Activated T-cell treated with anti-CD3 and anti-CD28 coated beads, Interleukin-2, amount 50 U/mL, for 4 hours (primary cell): ENCODE results near the gene PTPRN. TPM values are rescaled to one million over a fixed set of nuclear protein-coding genes. Genes with fewer than 3 reads are reported as not detected.

Experiments
- ATAC-seq, 2 donors: fragments of 200-7000 bp; cut with Tn5 transposase; one replicate each; pipeline ENCODE4 v1.10.0; 2021
- DNase-seq: peaks from one replicate; pipeline ENCODE4 v3.0.0-alpha.2; 2020
- H3K27me3 Mint-ChIP-seq: one replicate; pipeline ENCODE4 v1.8.0; 2021; ENCODE audit warnings: low read depth, mixed read lengths
- H3K36me3 Mint-ChIP-seq: one replicate; pipeline ENCODE4 v1.8.0; 2022; ENCODE audit warnings: mixed read lengths; ENCODE audit not compliant: insufficient read depth
- H3K4me1 Mint-ChIP-seq: one replicate; pipeline ENCODE4 v1.8.0; 2021; ENCODE audit warnings: low read depth, mixed read lengths
- H3K4me3 Mint-ChIP-seq: one replicate; pipeline ENCODE4 v1.8.0; 2021; ENCODE audit warnings: mild to moderate bottlenecking, moderate library complexity, mixed read lengths
- H3K9me3 Mint-ChIP-seq: one replicate; pipeline ENCODE4 v1.8.0; 2021; ENCODE audit warnings: mixed read lengths
- total RNA-seq, 3 donors: library from RNA; stranded (reverse); gene quantifications; one replicate each; pipeline ENCODE4 v1.2.1, GENCODE V29; 2021

Gene PTPRN
- total RNA-seq, result under 1 TPM in 1 of 3 donors, not detected in 2; 0.19 TPM

- Mint-ChIP-seq H3K27me3 (peaks cover 72% of the 10 kb centered on the region), H3K9me3 (no peaks in the 10 kb centered on the region), H3K4me1 (peaks cover 2% of the 10 kb centered on the region), H3K4me3 (no peak within 1 kb of the TSS), H3K36me3 (no peaks in the 10 kb centered on the region)
- no peak for ATAC-seq
- no peak for DNase-seq
These were observed at the start of gene PTPRN for GRCh38 chr2:219309278-219309677. TSS of gene PTPRN (minus strand) at chr2:219309401. CDS start at chr2:219309332, 69 bp downstream.

GRCh38 chr2:219358170-219359075 lies 49.2 kb upstream of the PTPRN start:
- peaks cover 8% of the 10 kb centered on the region for H3K36me3 Mint-ChIP-seq
- H3K9me3 Mint-ChIP-seq, result no peaks in the 10 kb centered on the region
- H3K4me1 Mint-ChIP-seq, result peaks cover 4% of the 10 kb centered on the region
- DNase-seq (no peak), ATAC-seq (peak; percentile 65 to 70)
- no peak overlapping the region for H3K4me3 Mint-ChIP-seq
- H3K27me3 Mint-ChIP-seq, result peaks cover 53% of the 10 kb centered on the region

- DNase-seq, result no peak
- H3K36me3 Mint-ChIP-seq, result peaks cover 3% of the 10 kb centered on the region
- no peak overlapping the region for H3K4me3 Mint-ChIP-seq
- no peaks in the 10 kb centered on the region for H3K9me3 Mint-ChIP-seq
- ATAC-seq, result no peak
- peaks cover 4% of the 10 kb centered on the region for H3K4me1 Mint-ChIP-seq
- peaks cover 57% of the 10 kb centered on the region for H3K27me3 Mint-ChIP-seq
These were observed 47.6 kb upstream of the PTPRN start for GRCh38 chr2:219356834-219357233.

GRCh38 chr2:219354582-219354981 lies 45.4 kb upstream of the PTPRN start:
- Mint-ChIP-seq H3K27me3 (peaks cover 58% of the 10 kb centered on the region), H3K4me1 (peaks cover 4% of the 10 kb centered on the region), H3K36me3 (no peaks in the 10 kb centered on the region), H3K9me3 (no peaks in the 10 kb centered on the region), H3K4me3 (no peak overlapping the region)
- DNase-seq, result no peak
- no peak for ATAC-seq

- H3K9me3 Mint-ChIP-seq, result no peaks in the 10 kb centered on the region
- no peak overlapping the region for H3K4me3 Mint-ChIP-seq
- H3K36me3 Mint-ChIP-seq, result no peaks in the 10 kb centered on the region
- H3K27me3 Mint-ChIP-seq, result peaks cover 52% of the 10 kb centered on the region
- no peak for DNase-seq
- H3K4me1 Mint-ChIP-seq, result peaks cover 2% of the 10 kb centered on the region
- no peak for ATAC-seq
These were observed 43.9 kb upstream of the PTPRN start for GRCh38 chr2:219353129-219353528.

- H3K9me3 Mint-ChIP-seq, result no peaks in the 10 kb centered on the region
- peaks cover 49% of the 10 kb centered on the region for H3K27me3 Mint-ChIP-seq
- H3K36me3 Mint-ChIP-seq, result no peaks in the 10 kb centered on the region
- DNase-seq (peak; percentile 60), ATAC-seq (peak; percentile 77 to 83)
- no peaks in the 10 kb centered on the region for H3K4me1 Mint-ChIP-seq
- no peak overlapping the region for H3K4me3 Mint-ChIP-seq
These were observed 43.3 kb upstream of the PTPRN start for GRCh38 chr2:219352448-219353023.

GRCh38 chr2:219350710-219351221 lies 41.6 kb upstream of the PTPRN start:
- ATAC-seq (no peak), DNase-seq (no peak)
- Mint-ChIP-seq H3K4me3 (no peak overlapping the region), H3K9me3 (no peaks in the 10 kb centered on the region), H3K27me3 (peaks cover 34% of the 10 kb centered on the region), H3K4me1 (no peaks in the 10 kb centered on the region), H3K36me3 (no peaks in the 10 kb centered on the region)

GRCh38 chr2:219350215-219350614 lies 41.0 kb upstream of the PTPRN start:
- Mint-ChIP-seq H3K36me3 (no peaks in the 10 kb centered on the region), H3K9me3 (no peaks in the 10 kb centered on the region), H3K27me3 (peaks cover 32% of the 10 kb centered on the region), H3K4me1 (no peaks in the 10 kb centered on the region), H3K4me3 (no peak overlapping the region)
- ATAC-seq (no peak), DNase-seq (no peak)

GRCh38 chr2:219344751-219345430 lies 35.7 kb upstream of the PTPRN start:
- no peak for DNase-seq
- Mint-ChIP-seq H3K9me3 (no peaks in the 10 kb centered on the region), H3K27me3 (peaks cover 19% of the 10 kb centered on the region), H3K4me1 (no peaks in the 10 kb centered on the region), H3K4me3 (no peak overlapping the region), H3K36me3 (no peaks in the 10 kb centered on the region)
- no peak for ATAC-seq

GRCh38 chr2:219335373-219335786 lies 26.2 kb upstream of the PTPRN start:
- Mint-ChIP-seq H3K4me3 (no peak overlapping the region), H3K36me3 (peaks cover 2% of the 10 kb centered on the region), H3K4me1 (no peaks in the 10 kb centered on the region), H3K27me3 (peaks cover 79% of the 10 kb centered on the region), H3K9me3 (peaks cover 9% of the 10 kb centered on the region)
- DNase-seq, result no peak
- no peak for ATAC-seq

- peaks cover 75% of the 10 kb centered on the region for H3K27me3 Mint-ChIP-seq
These were observed 24.9 kb upstream of the PTPRN start for GRCh38 chr2:219334076-219334475.

GRCh38 chr2:219332542-219332941 lies 23.3 kb upstream of the PTPRN start, which contains the start of gene RESP18:
TSS of gene RESP18 (minus strand) at chr2:219332744.
- peaks cover 78% of the 10 kb centered on the region for H3K27me3 Mint-ChIP-seq
- peaks cover 9% of the 10 kb centered on the region for H3K9me3 Mint-ChIP-seq
- DNase-seq, result no peak
- H3K36me3 Mint-ChIP-seq, result peaks cover 2% of the 10 kb centered on the region
- H3K4me3 Mint-ChIP-seq, result no peak within 1 kb of the TSS
- no peaks in the 10 kb centered on the region for H3K4me1 Mint-ChIP-seq
- ATAC-seq, result no peak

More at GRCh38 chr2:219334076-219334475, 24.9 kb upstream of the PTPRN start:
- no peak for ATAC-seq
- peaks cover 9% of the 10 kb centered on the region for H3K9me3 Mint-ChIP-seq
- no peak overlapping the region for H3K4me3 Mint-ChIP-seq
- no peaks in the 10 kb centered on the region for H3K4me1 Mint-ChIP-seq
- H3K36me3 Mint-ChIP-seq, result peaks cover 2% of the 10 kb centered on the region
- no peak for DNase-seq

GRCh38 chr2:219331560-219332213 lies 22.5 kb upstream of the PTPRN start:
- Mint-ChIP-seq H3K4me1 (no peaks in the 10 kb centered on the region), H3K36me3 (peaks cover 1% of the 10 kb centered on the region), H3K9me3 (peaks cover 9% of the 10 kb centered on the region), H3K4me3 (no peak overlapping the region), H3K27me3 (peaks cover 74% of the 10 kb centered on the region)
- DNase-seq (no peak), ATAC-seq (no peak)

- Mint-ChIP-seq H3K27me3 (peaks cover 53% of the 10 kb centered on the region), H3K36me3 (no peaks in the 10 kb centered on the region), H3K4me3 (no peak overlapping the region), H3K9me3 (no peaks in the 10 kb centered on the region), H3K4me1 (no peaks in the 10 kb centered on the region)
- DNase-seq (no peak), ATAC-seq (no peak)
These were observed 18.5 kb upstream of the PTPRN start for GRCh38 chr2:219327719-219328118.
